ENCODE data around the gene PDZD4.

GRCh38 chrX:153804621-153805020 is 25.7 kb downstream of the PDZD4 start:
- no peak for TF ChIP-seq TARDBP (IDR thresholded peaks at IDR 0.05; ENCODE audit: borderline replicate concordance)
- no peak for TF ChIP-seq POLR2AphosphoS5 (IDR thresholded peaks at IDR 0.05; ENCODE audit: low read length)
- TF ChIP-seq POLR2A (IDR thresholded peaks at IDR 0.05; ENCODE audit: low read depth, low read length), result no peak
- TF ChIP-seq EZH2 (IDR thresholded peaks at IDR 0.05; ENCODE audit: borderline replicate concordance, control insufficient read depth, low read depth, low read length), result no peak
- TF ChIP-seq YY1 (IDR thresholded peaks at IDR 0.05; ENCODE audit: low read depth, low read length), result no peak
- no peak for TF ChIP-seq EED (IDR thresholded peaks at IDR 0.05; ENCODE audit: low read depth)
- no peak for TF ChIP-seq USF2 (IDR thresholded peaks at IDR 0.05; ENCODE audit: borderline replicate concordance, low read depth, low read length)
- TF ChIP-seq, protein P1, sequence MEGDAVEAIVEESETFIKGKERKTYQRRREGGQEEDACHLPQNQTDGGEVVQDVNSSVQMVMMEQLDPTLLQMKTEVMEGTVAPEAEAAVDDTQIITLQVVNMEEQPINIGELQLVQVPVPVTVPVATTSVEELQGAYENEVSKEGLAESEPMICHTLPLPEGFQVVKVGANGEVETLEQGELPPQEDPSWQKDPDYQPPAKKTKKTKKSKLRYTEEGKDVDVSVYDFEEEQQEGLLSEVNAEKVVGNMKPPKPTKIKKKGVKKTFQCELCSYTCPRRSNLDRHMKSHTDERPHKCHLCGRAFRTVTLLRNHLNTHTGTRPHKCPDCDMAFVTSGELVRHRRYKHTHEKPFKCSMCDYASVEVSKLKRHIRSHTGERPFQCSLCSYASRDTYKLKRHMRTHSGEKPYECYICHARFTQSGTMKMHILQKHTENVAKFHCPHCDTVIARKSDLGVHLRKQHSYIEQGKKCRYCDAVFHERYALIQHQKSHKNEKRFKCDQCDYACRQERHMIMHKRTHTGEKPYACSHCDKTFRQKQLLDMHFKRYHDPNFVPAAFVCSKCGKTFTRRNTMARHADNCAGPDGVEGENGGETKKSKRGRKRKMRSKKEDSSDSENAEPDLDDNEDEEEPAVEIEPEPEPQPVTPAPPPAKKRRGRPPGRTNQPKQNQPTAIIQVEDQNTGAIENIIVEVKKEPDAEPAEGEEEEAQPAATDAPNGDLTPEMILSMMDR (IDR thresholded peaks at IDR 0.05 in 2 of 3, conservative IDR thresholded peaks at IDR 0.05 in 1 of 3; ENCODE audit: control insufficient read depth in 2 of 3, extremely low read depth in 1 of 3, insufficient read depth in 1 of 3, low read depth in 3 of 3, low read length in 3 of 3), result no peak

Measured in GM12878 (cell line).